K562 (cell line): ENCODE results near the gene SEC16A. TPM values are rescaled to one million over a fixed set of nuclear protein-coding genes. Genes with fewer than 3 reads are reported as not detected.
A peak's percentile ranks its signal among the peaks of the same experiment; 100 is the strongest.

Experiments
- ATAC-seq: fragments of 200-7000 bp; cut with Tn5 transposase; 3 replicates; pipeline ENCODE4 v1.9.1; 2020; ENCODE audit warnings: moderate library complexity
- BruUV-seq: library from RNA; stranded (reverse); fragments of 400-500 nt; replicated peaks from 2 replicates; lab custom pipeline; 2021; lab: Mats Ljungman, UMichigan
- CTCF ChIA-PET: fragments of 300-600 bp; formaldehyde crosslinking; extraction: SDS; loops from one replicate; lab custom pipeline; 2021; ENCODE audit warnings: low intra/inter-chr PET ratio; lab: Yijun Ruan, JAX
- POLR2A ChIA-PET: fragments of 300-600, 350-650 bp; sonication (Branson Sonifier 250); formaldehyde crosslinking; extraction: SDS; loops from one replicate; lab custom pipeline; 2021; ENCODE audit warnings: antibody characterized with exemption, inconsistent platforms; lab: Yijun Ruan, JAX
- DNase-seq, 4 experiments: peaks; one replicate each; pipeline versions ENCODE4 v3.0.0 to v3.0.0-alpha.2; 2011 to 2018; ENCODE audit warnings: low spot score in 3 of 4, mixed read lengths in 3 of 4; ENCODE audit errors: extremely low read depth in 1 of 4
- FAIRE-seq: peaks from 2 replicates; lab custom pipeline; 2011; peaks lifted over from hg19 to GRCh38; lab: Jason Lieb, UNC
- H2AFZ ChIP-seq: 2 replicates; pipeline ENCODE4 v1.6.0; 2011; ENCODE audit warnings: low read depth, low read length, control low read depth, inconsistent platforms
- H3K27ac ChIP-seq: fragments of 200-600 bp; 3 replicates; pipeline ENCODE4 v1.8.0; 2011; ENCODE audit warnings: low read depth, mild to moderate bottlenecking, control low read depth, inconsistent platforms, low read length, moderate library complexity, mixed read lengths; ENCODE audit errors: extremely low read depth
- H3K27me3 ChIP-seq, 2 experiments: fragments of 300-600 bp in 1 of 2; 2 replicates in 1 of 2; 3 replicates in 1 of 2; pipeline versions ENCODE4 v1.6.0 to v1.8.0; 2011; ENCODE audit warnings: inconsistent platforms in 2 of 2, low read length in 2 of 2, mild to moderate bottlenecking in 1 of 2, mixed read lengths in 1 of 2, moderate library complexity in 1 of 2; ENCODE audit not compliant: control insufficient read depth in 2 of 2, insufficient read depth in 2 of 2
- H3K36me3 ChIP-seq: fragments of 300-600 bp; 3 replicates; pipeline ENCODE4 v1.8.0; 2011; ENCODE audit warnings: mild to moderate bottlenecking, low read length, inconsistent platforms; ENCODE audit not compliant: control insufficient read depth, insufficient read depth
- H3K4me1 ChIP-seq, 2 experiments: fragments of 200-600 bp in 1 of 2; replicated peaks in 1 of 2; 2 replicates in 1 of 2; 3 replicates in 1 of 2; pipeline versions ENCODE4 v1.5.1 to v1.8.0; 2011; ENCODE audit warnings: inconsistent platforms in 2 of 2, low read length in 2 of 2, mild to moderate bottlenecking in 1 of 2, mixed read lengths in 1 of 2, moderate library complexity in 1 of 2; ENCODE audit not compliant: control insufficient read depth in 2 of 2, insufficient read depth in 2 of 2
- H3K4me2 ChIP-seq: 2 replicates; pipeline ENCODE4 v1.6.1; 2011; ENCODE audit warnings: low read length, control low read depth, inconsistent platforms, mixed read lengths; ENCODE audit not compliant: insufficient read depth
- H3K4me3 ChIP-seq: fragments of 200-600 bp; sonication (generic), shearing (Covaris generic); 2 replicates; pipeline ENCODE4 v1.5.1; 2016; ENCODE audit warnings: control low read depth, inconsistent platforms
- H3K79me2 ChIP-seq: fragments of 200-600 bp; 3 replicates; pipeline ENCODE4 v1.8.0; 2011; ENCODE audit warnings: low read length, inconsistent platforms; ENCODE audit not compliant: control insufficient read depth, insufficient read depth
- H3K9ac ChIP-seq, 2 experiments: 2 replicates each; pipeline versions ENCODE4 v1.6.0 to v1.6.1; 2011; ENCODE audit warnings: low read depth in 2 of 2, low read length in 2 of 2, control low read depth in 1 of 2, inconsistent platforms in 1 of 2, mild to moderate bottlenecking in 1 of 2, mixed read lengths in 1 of 2; ENCODE audit not compliant: insufficient read depth in 1 of 2
- H3K9me1 ChIP-seq: one replicate; pipeline ENCODE4 v1.6.0; 2011; ENCODE audit warnings: inconsistent platforms, mild to moderate bottlenecking, low read length, moderate library complexity; ENCODE audit not compliant: control insufficient read depth, insufficient read depth
- H3K9me3 ChIP-seq: replicated peaks from 2 replicates; pipeline ENCODE4 v1.5.1; 2011; ENCODE audit warnings: low read depth, low read length, inconsistent platforms; ENCODE audit not compliant: control insufficient read depth, insufficient read depth
- H4K20me1 ChIP-seq: replicated peaks from 2 replicates; pipeline ENCODE4 v1.6.1; 2011; ENCODE audit warnings: low read length, inconsistent platforms, mixed read lengths; ENCODE audit not compliant: control insufficient read depth, insufficient read depth
- ATF1 ChIP-seq, 2 experiments: fragments of 450-650 bp in 1 of 2; IDR thresholded peaks; 2 replicates each; pipeline ENCODE4 v1.6.1; 2016; ENCODE audit warnings: missing compliant biosample characterization in 1 of 2, missing genetic modification characterization in 1 of 2
- BCL6 ChIP-seq: fragments of 250-450 bp; sonication (Bioruptor Pico); IDR thresholded peaks from 2 replicates; pipeline ENCODE4 v1.4.0; 2020
- CAMTA2 ChIP-seq: fragments of 250-450 bp; sonication (Bioruptor Pico); conservative IDR thresholded peaks from 2 replicates; pipeline ENCODE4 v1.5.1; 2022
- L3MBTL2 ChIP-seq: fragments of 450-650 bp; IDR thresholded peaks from 2 replicates; pipeline ENCODE4 v1.6.1; 2016; ENCODE audit warnings: mild to moderate bottlenecking, moderate library complexity
- RFX7 ChIP-seq: fragments of 250-450 bp; sonication (Bioruptor Pico); IDR thresholded peaks from 2 replicates; pipeline ENCODE4 v1.5.1; 2021; ENCODE audit warnings: mild to moderate bottlenecking
- RNF2 ChIP-seq: sonication (generic); IDR thresholded peaks from 2 replicates; pipeline ENCODE4 v1.6.1; 2016
- SMARCA5 ChIP-seq: fragments of 450-650 bp; IDR thresholded peaks from 2 replicates; pipeline ENCODE4 v1.6.1; 2016
- SMARCB1 ChIP-seq: IDR thresholded peaks from 2 replicates; pipeline ENCODE4 v1.6.1; 2011; ENCODE audit warnings: improper control_type of control experiment, low read depth; ENCODE audit not compliant: insufficient read length
- SREBF1 ChIP-seq: fragments of 150-350 bp; IDR thresholded peaks from 2 replicates; pipeline ENCODE4 v1.6.1; 2014; ENCODE audit warnings: antibody characterized with exemption, low read depth, low read length, borderline replicate concordance
- XRCC5 ChIP-seq: fragments of 200-400 bp; formaldehyde crosslinking; IDR thresholded peaks from 2 replicates; pipeline ENCODE4 v1.6.1; 2017; ENCODE audit warnings: low read depth, mild to moderate bottlenecking, low read length
- ZBTB5 ChIP-seq: fragments of 450-650 bp; IDR thresholded peaks from 2 replicates; pipeline ENCODE4 v1.6.1; 2017; ENCODE audit warnings: antibody characterized with exemption
- ZNF347 ChIP-seq: fragments of 450-650 bp; formaldehyde crosslinking; IDR thresholded peaks from 2 replicates; pipeline ENCODE4 v1.4.0; 2020; ENCODE audit warnings: low read depth, mild to moderate bottlenecking, moderate library complexity
- WGBS: fragments of 100-300 bp; shearing (Covaris generic); methylation state at CpG from one replicate; pipeline ENCODE4 v1.1.6; 2016; ENCODE audit warnings: low coverage, mixed read lengths; ENCODE audit not compliant: insufficient coverage; ENCODE audit errors: missing lambda C conversion rate; 5-methylcytosine and 5-hydroxymethylcytosine counted together
- in situ Hi-C: fragments of 300-500 bp; cut with MboI; formaldehyde crosslinking; loops from 4 replicates; pipeline ENCODE4 v1.15.0; 2018; ENCODE audit warnings: inconsistent platforms, mixed read lengths
- intact Hi-C: fragments of 100-400 bp; cut with micrococcal nuclease; formaldehyde crosslinking; loops from 2 replicates; pipeline ENCODE4 v1.14.2; 2022
- polyA plus RNA-seq, 8 experiments: library from polyadenylated mRNA; depleted of rRNA in 4 of 8; stranded (reverse) in 5 of 8; unstranded in 3 of 8; fragments of >200 nt; fragmentation: Nextera tagmentation in 2 of 8; fragmentation: Illumina TruSeq in 1 of 8; extraction: Ambion mirVana in 2 of 8; extraction: Trizol in 1 of 8; gene quantifications; 2 replicates each; pipeline versions ENCODE4 v1.2.1 to v1.2.3, GENCODE V29; 2011 to 2014; ENCODE audit warnings: inconsistent platforms in 1 of 8, missing spikeins in 1 of 8
- total RNA-seq, 7 experiments: library from RNA; depleted of rRNA in 6 of 7; stranded (reverse); fragments of >200 nt in 6 of 7; fragmentation: Illumina TruSeq in 2 of 7; extraction: Trizol in 2 of 7; gene quantifications; 2 replicates each; pipeline versions ENCODE4 v1.2.1 to v1.2.3, GENCODE V29; 2011 to 2021; ENCODE audit warnings: low replicate concordance in 1 of 7
- TF ChIP-seq, protein P1 (sequence below): fragments of 450-650 bp; IDR thresholded peaks from 2 replicates; pipeline ENCODE4 v1.7.0; 2016; ENCODE audit warnings: borderline replicate concordance

SEC16A gene
- total and polyA plus RNA-seq, 9 of the 15 experiments (the other 6 are each of a cell fraction or from before 2014, with no cell fraction given): 8.3 to 62.8 (median 14.0) TPM

DNA sequence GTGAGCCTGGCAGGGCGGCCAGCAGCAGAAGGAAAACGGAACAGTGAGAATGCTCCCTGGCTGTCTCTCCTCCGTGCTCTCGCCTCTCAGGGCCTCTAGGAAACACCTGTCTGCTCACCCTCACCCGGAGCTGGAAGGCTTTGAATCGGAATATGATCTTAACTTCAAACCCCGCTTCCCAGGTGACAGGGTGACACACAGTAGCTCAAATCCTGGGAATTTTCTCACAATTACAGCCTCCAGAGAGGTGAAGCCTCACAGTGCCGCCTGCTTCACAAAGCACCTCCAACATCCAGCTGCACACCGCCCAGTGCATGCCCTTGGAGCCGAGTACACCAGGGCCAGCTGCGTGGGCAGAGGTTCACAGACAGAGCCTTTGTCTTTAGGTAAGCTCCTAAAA lies 12.5 kb downstream of the SEC16A start:
- Histone ChIP-seq H2AFZ (no peak overlapping the region), H3K27me3 (no peaks in the 10 kb centered on the region), H3K9me1 (peaks cover 5% of the 10 kb centered on the region), H3K27ac (no peak overlapping the region), H3K4me1 (peaks cover 0 to 22% of the 10 kb centered on the region in 2 experiments; a peak in 3 of 5 replicates), H3K4me3 (no peak overlapping the region), H3K4me2 (no peak overlapping the region), H3K9me3 (no peaks in the 10 kb centered on the region), H3K9ac (peak overlapping the region in 1 of 2 experiments; percentile 15; a peak in 2 of 4 replicates), H3K36me3 (peaks cover 100% of the 10 kb centered on the region), H3K79me2 (peaks cover 51% of the 10 kb centered on the region), H4K20me1 (peaks cover 42% of the 10 kb centered on the region)
- DNase-seq: no peak
- no peak for FAIRE-seq
- no peak for TF ChIP-seq SMARCB1
- TF ChIP-seq SMARCA5: no peak
- no peak for TF ChIP-seq CAMTA2
- TF ChIP-seq, protein P1, sequence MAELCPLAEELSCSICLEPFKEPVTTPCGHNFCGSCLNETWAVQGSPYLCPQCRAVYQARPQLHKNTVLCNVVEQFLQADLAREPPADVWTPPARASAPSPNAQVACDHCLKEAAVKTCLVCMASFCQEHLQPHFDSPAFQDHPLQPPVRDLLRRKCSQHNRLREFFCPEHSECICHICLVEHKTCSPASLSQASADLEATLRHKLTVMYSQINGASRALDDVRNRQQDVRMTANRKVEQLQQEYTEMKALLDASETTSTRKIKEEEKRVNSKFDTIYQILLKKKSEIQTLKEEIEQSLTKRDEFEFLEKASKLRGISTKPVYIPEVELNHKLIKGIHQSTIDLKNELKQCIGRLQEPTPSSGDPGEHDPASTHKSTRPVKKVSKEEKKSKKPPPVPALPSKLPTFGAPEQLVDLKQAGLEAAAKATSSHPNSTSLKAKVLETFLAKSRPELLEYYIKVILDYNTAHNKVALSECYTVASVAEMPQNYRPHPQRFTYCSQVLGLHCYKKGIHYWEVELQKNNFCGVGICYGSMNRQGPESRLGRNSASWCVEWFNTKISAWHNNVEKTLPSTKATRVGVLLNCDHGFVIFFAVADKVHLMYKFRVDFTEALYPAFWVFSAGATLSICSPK: no peak
- TF ChIP-seq RNF2: no peak
- TF ChIP-seq XRCC5: no peak
- TF ChIP-seq BCL6 (CRISPR knock-in tag): no peak
- no peak for TF ChIP-seq SREBF1
- TF ChIP-seq ZNF347 (CRISPR knock-in tag): no peak
- TF ChIP-seq ZBTB5: no peak
- TF ChIP-seq L3MBTL2: no peak
- TF ChIP-seq ATF1 (CRISPR knock-in tag; IDR thresholded peaks at IDR 0.05): no peak
- no peak for TF ChIP-seq ATF1 (tag; IDR thresholded peaks at IDR 0.05)
- no peak for TF ChIP-seq RFX7 (CRISPR knock-in tag)
- BruUV-seq: no TSS peak
- ATAC-seq: no peak
- in situ Hi-C loops: no loop called here
- WGBS: 83% methylated on average over 9 of the region's 11 CpGs
- CTCF ChIA-PET: no interaction called here
- POLR2A ChIA-PET: interaction anchor here (1.0 to 3.2 kb wide), 6 partner anchors 10 to 52 kb away, joined by 3 to 17 read pairs (median 4); no protein-coding TSS in a partner anchor
- intact Hi-C loops: no loop called here
